SKM-1 (cell line): ENCODE measurements around the gene SESN3.

Experiments
- DNase-seq: peaks from one replicate; lab custom pipeline; 2025; ENCODE audit not compliant: unreplicated experiment; lab: John Stamatoyannopoulos, UW

Gene SESN3

DNA sequence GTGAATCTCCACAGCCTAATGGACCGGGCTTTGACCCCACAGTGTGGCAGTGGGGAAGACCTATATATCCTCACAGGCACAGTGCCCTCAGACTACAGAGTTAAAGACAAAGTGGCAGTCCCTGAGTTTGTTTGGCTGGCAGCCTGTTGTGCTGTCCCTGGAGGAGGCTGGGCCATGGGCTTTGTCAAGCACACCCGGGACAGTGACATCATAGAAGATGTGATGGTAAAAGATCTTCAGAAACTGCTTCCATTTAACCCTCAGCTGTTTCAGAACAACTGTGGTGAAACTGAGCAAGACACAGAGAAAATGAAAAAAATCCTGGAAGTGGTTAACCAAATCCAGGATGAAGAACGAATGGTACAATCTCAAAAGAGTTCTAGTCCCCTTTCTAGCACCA is 102.4 kb downstream of the SESN3 start:
- DNase-seq, result no peak

DNA sequence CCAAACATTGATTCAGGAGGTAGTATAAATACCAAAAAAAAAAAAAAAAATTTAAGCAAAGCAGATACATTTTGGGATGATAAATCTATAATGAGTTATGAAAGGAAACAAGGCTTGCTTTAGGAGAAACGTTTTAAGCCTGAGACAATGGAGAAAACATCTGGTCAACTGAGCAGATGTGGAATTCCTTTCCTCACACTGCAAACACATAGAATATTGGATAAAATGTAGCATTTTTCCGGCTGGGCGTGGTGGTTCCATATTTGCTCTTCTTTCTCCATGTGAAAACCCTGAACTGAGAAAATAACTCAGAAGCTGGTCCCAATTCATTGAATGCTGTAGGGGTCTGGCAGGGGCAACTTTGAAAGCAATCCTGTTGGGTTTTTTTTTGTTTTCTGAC is 107.4 kb downstream of the SESN3 start:
- no peak for DNase-seq

DNA sequence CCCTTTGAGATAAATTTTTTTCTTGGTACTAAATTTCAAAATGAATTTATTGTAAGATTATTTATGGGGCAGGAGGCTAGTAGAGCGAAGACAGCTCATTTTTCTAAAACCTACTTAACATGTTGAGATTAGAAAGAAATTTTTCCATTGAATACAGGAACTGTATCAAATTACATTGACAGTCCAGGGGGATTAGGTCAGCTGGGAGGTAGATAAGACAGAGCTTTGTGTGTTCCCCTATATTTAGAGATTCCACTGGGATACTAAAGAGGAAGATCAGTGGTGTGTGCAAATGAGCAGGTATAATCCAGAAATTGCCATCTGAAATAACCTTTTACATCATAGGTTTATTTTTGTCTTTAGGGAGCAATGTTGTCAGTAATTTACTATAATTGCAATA is 109.3 kb downstream of the SESN3 start:
- DNase-seq, result no peak

DNA sequence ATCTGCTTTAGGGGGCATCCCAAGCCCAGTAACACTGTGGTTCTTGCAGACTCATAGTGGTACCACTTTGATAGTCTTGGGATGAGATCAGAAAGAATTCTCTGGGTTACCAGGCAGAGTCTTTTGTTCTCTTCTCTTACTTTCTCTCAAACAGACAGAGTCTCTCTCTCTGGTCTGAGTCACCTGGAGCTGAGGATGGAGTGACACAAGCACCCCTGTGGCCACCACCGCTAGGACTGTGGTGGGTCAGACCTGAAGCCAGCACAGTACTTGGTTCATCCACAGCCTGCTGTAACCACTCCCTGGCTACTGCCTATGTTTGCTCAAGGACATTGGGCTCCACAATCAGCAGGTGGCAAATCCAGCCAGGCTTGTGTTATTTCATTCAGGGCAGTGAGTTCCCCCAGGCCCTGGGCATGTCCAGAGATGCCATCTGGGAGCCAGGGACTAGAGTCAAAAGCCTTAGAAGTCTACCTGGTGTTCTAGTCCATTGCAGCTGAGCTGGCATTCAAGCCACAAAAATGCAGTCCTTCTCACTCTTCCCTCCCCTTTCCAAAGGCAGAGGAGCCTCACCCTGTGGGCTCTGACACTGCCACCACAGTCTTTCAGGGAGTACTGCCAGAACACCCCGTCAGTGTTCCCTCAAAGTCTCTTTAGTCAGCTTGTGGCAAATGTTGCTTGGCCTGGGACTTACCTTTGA is 111.5 kb downstream of the SESN3 start:
- DNase-seq, result no peak

DNA sequence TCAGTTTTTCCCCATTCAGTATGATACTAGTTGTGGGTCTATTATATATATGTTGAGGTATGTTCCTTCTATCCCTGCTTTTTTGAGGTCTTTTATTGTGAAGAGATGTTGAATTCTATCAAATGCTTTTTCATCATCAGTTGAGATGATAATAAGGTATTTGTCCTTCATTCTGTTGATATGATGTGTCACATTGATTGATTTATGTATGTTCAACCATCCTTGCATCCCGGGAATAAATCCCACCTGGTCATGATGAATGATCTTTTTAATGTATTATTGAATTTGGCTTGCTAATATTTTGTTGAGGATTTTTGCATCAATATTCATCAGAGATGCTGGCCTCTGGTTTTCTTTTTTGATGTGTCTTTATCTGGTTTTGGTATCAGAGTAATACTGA is 115.4 kb downstream of the SESN3 start:
- no peak for DNase-seq
